Measurements from ENCODE around the gene COLQ. TPM values are rescaled to one million over a fixed set of nuclear protein-coding genes. Genes with fewer than 3 reads are reported as not detected.

COLQ gene
- total and polyA plus RNA-seq, 4 donors = 0.27 to 2.6 (median 0.67) TPM

DNA sequence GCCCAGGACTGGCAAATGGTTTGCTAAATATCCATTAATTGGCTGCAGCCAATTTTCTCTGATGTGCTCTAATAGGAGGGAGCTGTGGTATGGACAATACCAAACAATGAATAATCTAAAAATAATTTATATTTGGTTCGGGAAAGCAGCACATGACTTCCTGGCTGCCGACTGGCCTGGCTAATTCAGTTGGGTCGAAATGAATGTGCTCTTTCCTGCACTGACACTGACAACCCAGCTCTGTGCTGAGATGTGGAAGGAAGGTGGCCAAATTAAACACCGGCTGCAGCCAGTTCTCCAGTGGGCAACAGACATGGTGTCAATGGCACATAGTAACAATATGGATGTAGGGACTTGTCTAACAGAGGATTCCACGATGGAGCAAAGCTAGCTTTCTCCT lies 21.1 kb upstream of the COLQ start:
- no peaks in the 10 kb centered on the region for H3K36me3 ChIP-seq (ENCODE audit: control insufficient read depth in 4 of 4, insufficient read depth in 3 of 4, low read depth in 1 of 4, low read length in 3 of 4)
- H3K9ac ChIP-seq (ENCODE audit: low read depth in 1 of 2, low read length in 2 of 2) = no peak overlapping the region
- no peaks in the 10 kb centered on the region for H3K27me3 ChIP-seq (ENCODE audit: control insufficient read depth in 4 of 4, insufficient read depth in 4 of 4, low read length in 3 of 4)
- WGBS = 28% methylated on average over 5 of the region's 5 CpGs
- H3K9me3 ChIP-seq (ENCODE audit: control insufficient read depth in 4 of 4, low read length in 3 of 4) = no peaks in the 10 kb centered on the region
- H3K27ac ChIP-seq (ENCODE audit: low read depth in 1 of 2, low read length in 2 of 2) = no peak overlapping the region
- H3K4me3 ChIP-seq (ENCODE audit: low read depth in 1 of 3, low read length in 3 of 3) = no peak overlapping the region
- peaks cover 0 to 5% (median 2%) of the 10 kb centered on the region in 4 donors for H3K4me1 ChIP-seq (ENCODE audit: control insufficient read depth in 4 of 4, insufficient read depth in 4 of 4, low read length in 3 of 4)
- no peak for DNase-seq (ENCODE audit: low spot score)
- TF ChIP-seq YY1 (IDR thresholded peaks at IDR 0.05) (peak; percentile 25), RXRA (IDR thresholded peaks at IDR 0.05) (peak in 1 of 2 donors; percentile 10), HNF4A (conservative IDR thresholded peaks at IDR 0.05) (no peak)

DNA sequence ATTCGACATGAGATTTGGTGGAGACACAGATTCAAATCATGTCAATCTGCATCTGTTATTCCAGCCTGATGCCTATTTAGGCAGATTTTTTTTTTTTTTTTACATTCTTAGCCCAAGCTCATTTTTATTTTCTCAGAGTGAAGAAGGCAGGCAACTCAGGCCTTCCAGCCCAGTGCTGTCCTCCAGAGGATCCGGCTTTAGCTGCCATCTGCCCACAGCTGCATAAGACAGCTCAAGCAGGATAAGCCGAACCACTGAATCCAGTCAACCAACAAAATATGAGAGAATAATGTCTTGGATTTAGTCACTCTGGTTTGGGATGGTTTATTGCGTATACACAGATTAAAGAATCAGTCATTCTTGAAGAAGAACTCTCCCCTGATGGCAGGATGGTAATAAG lies 19.9 kb upstream of the COLQ start:
- no peak overlapping the region for H3K9ac ChIP-seq (ENCODE audit: low read depth in 1 of 2, low read length in 2 of 2)
- TF ChIP-seq FOXA2 (IDR thresholded peaks at IDR 0.05) (no peak), HNF4A (conservative IDR thresholded peaks at IDR 0.05) (no peak), CTCF (IDR thresholded peaks at IDR 0.05; ENCODE audit: low read depth, low read length, missing input control) (no peak), RAD21 (IDR thresholded peaks at IDR 0.05) (no peak), TAF1 (conservative IDR thresholded peaks at IDR 0.05) (no peak), FOXA1 (IDR thresholded peaks at IDR 0.05) (no peak), YY1 (IDR thresholded peaks at IDR 0.05) (no peak), ZBTB33 (IDR thresholded peaks at IDR 0.05) (no peak), RXRA (IDR thresholded peaks at IDR 0.05) (no peak), EGR1 (IDR thresholded peaks at IDR 0.05; ENCODE audit: low read depth in 2 of 2) (no peak), HNF4G (IDR thresholded peaks at IDR 0.05) (no peak), NR2F2 (IDR thresholded peaks at IDR 0.05) (no peak), JUND (IDR thresholded peaks at IDR 0.05) (no peak), SP1 (IDR thresholded peaks at IDR 0.05) (no peak), GABPA (IDR thresholded peaks at IDR 0.05 in 1 of 2, conservative IDR thresholded peaks at IDR 0.05 in 1 of 2) (no peak)
- TF ChIP-seq, protein P1, sequence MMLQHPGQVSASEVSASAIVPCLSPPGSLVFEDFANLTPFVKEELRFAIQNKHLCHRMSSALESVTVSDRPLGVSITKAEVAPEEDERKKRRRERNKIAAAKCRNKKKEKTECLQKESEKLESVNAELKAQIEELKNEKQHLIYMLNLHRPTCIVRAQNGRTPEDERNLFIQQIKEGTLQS (IDR thresholded peaks at IDR 0.05) = no peak
- TF ChIP-seq, protein P2, sequence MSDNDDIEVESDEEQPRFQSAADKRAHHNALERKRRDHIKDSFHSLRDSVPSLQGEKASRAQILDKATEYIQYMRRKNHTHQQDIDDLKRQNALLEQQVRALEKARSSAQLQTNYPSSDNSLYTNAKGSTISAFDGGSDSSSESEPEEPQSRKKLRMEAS (IDR thresholded peaks at IDR 0.05) = no peak
- TF ChIP-seq, protein P3, sequence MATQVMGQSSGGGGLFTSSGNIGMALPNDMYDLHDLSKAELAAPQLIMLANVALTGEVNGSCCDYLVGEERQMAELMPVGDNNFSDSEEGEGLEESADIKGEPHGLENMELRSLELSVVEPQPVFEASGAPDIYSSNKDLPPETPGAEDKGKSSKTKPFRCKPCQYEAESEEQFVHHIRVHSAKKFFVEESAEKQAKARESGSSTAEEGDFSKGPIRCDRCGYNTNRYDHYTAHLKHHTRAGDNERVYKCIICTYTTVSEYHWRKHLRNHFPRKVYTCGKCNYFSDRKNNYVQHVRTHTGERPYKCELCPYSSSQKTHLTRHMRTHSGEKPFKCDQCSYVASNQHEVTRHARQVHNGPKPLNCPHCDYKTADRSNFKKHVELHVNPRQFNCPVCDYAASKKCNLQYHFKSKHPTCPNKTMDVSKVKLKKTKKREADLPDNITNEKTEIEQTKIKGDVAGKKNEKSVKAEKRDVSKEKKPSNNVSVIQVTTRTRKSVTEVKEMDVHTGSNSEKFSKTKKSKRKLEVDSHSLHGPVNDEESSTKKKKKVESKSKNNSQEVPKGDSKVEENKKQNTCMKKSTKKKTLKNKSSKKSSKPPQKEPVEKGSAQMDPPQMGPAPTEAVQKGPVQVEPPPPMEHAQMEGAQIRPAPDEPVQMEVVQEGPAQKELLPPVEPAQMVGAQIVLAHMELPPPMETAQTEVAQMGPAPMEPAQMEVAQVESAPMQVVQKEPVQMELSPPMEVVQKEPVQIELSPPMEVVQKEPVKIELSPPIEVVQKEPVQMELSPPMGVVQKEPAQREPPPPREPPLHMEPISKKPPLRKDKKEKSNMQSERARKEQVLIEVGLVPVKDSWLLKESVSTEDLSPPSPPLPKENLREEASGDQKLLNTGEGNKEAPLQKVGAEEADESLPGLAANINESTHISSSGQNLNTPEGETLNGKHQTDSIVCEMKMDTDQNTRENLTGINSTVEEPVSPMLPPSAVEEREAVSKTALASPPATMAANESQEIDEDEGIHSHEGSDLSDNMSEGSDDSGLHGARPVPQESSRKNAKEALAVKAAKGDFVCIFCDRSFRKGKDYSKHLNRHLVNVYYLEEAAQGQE (IDR thresholded peaks at IDR 0.05) = no peak
- H3K36me3 ChIP-seq (ENCODE audit: control insufficient read depth in 4 of 4, insufficient read depth in 3 of 4, low read depth in 1 of 4, low read length in 3 of 4) = no peaks in the 10 kb centered on the region
- H3K27ac ChIP-seq (ENCODE audit: low read depth in 1 of 2, low read length in 2 of 2) = no peak overlapping the region
- H3K4me3 ChIP-seq (ENCODE audit: low read depth in 1 of 3, low read length in 3 of 3) = no peak overlapping the region
- WGBS = 98% methylated on average over 4 of the region's 4 CpGs
- no peaks in the 10 kb centered on the region for H3K9me3 ChIP-seq (ENCODE audit: control insufficient read depth in 4 of 4, low read length in 3 of 4)
- no peaks in the 10 kb centered on the region for H3K27me3 ChIP-seq (ENCODE audit: control insufficient read depth in 4 of 4, insufficient read depth in 4 of 4, low read length in 3 of 4)
- peaks cover 0 to 5% (median 2%) of the 10 kb centered on the region in 4 donors for H3K4me1 ChIP-seq (ENCODE audit: control insufficient read depth in 4 of 4, insufficient read depth in 4 of 4, low read length in 3 of 4)
- no peak for DNase-seq (ENCODE audit: low spot score)
